NCI-H2227 (cell line): ENCODE results near the gene LONP1.
"Not testable (repeated sequence)": the region's sequence is repeated elsewhere in the genome, so short reads cannot be mapped to it uniquely, and the experiment has no call there.

Experiments used
- DNase-seq: peaks from one replicate; lab custom pipeline; 2025; ENCODE audit not compliant: unreplicated experiment; lab: John Stamatoyannopoulos, UW

The LONP1 gene

GRCh38 chr19:5714816-5715215 is 5.1 kb downstream of the LONP1 start:
- DNase-seq = no peak

- DNase-seq = no peak
These were observed 6.7 kb downstream of the LONP1 start for GRCh38 chr19:5713228-5713627.

GRCh38 chr19:5711713-5712161 is 8.2 kb downstream of the LONP1 start:
- DNase-seq = no peak

GRCh38 chr19:5711025-5711424 is 8.9 kb downstream of the LONP1 start:
- no peak for DNase-seq

GRCh38 chr19:5707576-5708575 is 12.1 kb downstream of the LONP1 start:
- DNase-seq = no peak

GRCh38 chr19:5706876-5707573 is 12.9 kb downstream of the LONP1 start:
- DNase-seq = no peak

GRCh38 chr19:5705552-5705951 is 14.4 kb downstream of the LONP1 start:
- no peak for DNase-seq

- DNase-seq = no peak
These were observed 15.8 kb downstream of the LONP1 start for GRCh38 chr19:5703819-5704818.

GRCh38 chr19:5702053-5702410 is 17.9 kb downstream of the LONP1 start:
- not testable (repeated sequence) for DNase-seq

- DNase-seq = no peak
These were observed 19.4 kb downstream of the LONP1 start for GRCh38 chr19:5700455-5701092.

- DNase-seq = no peak
These were observed 21.1 kb downstream of the LONP1 start for GRCh38 chr19:5698635-5699422.

- no peak for DNase-seq
These were observed 21.9 kb downstream of the LONP1 start for GRCh38 chr19:5697890-5698634.

GRCh38 chr19:5697022-5697889 is 22.7 kb downstream of the LONP1 start:
- DNase-seq = no peak

- DNase-seq = no peak
These were observed 23.5 kb downstream of the LONP1 start for GRCh38 chr19:5696196-5697021.

GRCh38 chr19:5695649-5696195 is 24.2 kb downstream of the LONP1 start:
- no peak for DNase-seq

GRCh38 chr19:5694956-5695648 is 24.8 kb downstream of the LONP1 start:
- DNase-seq = no peak
